ENCODE measurements around the gene YIPF7.

YIPF7 gene

GRCh38 chr4:44616621-44617020 lies 34.8 kb downstream of the YIPF7 start:
- no peak for DNase-seq

- DNase-seq: no peak
Measured at GRCh38 chr4:44583393-44583792, 68.0 kb downstream of the YIPF7 start.

DNA sequence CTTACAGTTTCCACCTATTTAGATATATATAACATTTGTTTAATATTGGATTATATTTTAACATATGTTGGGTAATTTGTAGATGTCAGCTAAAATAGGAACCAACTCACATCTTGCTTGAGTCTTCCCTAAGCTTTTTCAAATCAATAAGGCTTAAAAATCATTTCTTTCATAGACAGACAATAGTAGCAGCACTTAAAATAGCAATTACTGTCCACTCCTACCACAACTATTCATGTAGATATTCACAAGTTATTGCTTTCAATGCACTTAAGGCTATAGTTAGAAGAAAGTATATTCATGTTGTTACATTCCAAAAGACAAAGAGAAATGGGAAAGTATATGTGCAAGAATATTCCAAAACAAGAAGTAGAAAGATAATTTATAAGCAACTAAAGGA lies 71.2 kb downstream of the YIPF7 start:
- DNase-seq: no peak

DNA sequence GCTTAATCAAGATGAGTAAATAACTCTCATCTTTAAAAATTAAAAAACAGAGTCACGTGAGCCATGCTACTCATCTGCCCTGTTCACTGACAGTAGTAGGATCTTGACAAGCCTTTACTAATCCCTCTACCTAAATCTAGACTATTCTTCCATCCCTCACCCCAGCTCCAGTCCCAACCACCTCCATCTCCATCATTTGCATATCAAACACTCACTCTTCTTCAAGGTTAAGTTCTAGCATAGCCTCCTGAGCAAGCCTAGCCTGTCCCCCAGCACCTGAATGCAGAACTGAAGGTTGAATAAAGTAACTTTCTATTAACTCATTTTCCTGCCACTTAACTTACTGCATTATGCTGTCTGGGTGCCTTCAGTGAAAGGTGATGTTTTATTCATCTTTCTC lies 72.5 kb downstream of the YIPF7 start:
- no peak for DNase-seq
